ENCODE results near the gene OBSCN.

Gene OBSCN

GRCh38 chr1:228358039-228358763, 150.4 kb downstream of the OBSCN start:
- TF ChIP-seq CTCF (IDR thresholded peaks at IDR 0.05; ENCODE audit: insufficient read depth, low read depth, low read length, missing control alignments) = no peak
- DNase-seq (ENCODE audit: low read depth) = no peak
- no peak overlapping the region for H3K4me3 ChIP-seq (ENCODE audit: low read depth, low read length)

GRCh38 chr1:228358764-228359612, 151.1 kb downstream of the OBSCN start:
- no peak overlapping the region for H3K4me3 ChIP-seq (ENCODE audit: low read depth, low read length)
- no peak for DNase-seq (ENCODE audit: low read depth)
- no peak for TF ChIP-seq CTCF (IDR thresholded peaks at IDR 0.05; ENCODE audit: insufficient read depth, low read depth, low read length, missing control alignments)

- no peak for TF ChIP-seq CTCF (IDR thresholded peaks at IDR 0.05; ENCODE audit: insufficient read depth, low read depth, low read length, missing control alignments)
- H3K4me3 ChIP-seq (ENCODE audit: low read depth, low read length) = no peak overlapping the region
- no peak for DNase-seq (ENCODE audit: low read depth)
Observed at GRCh38 chr1:228359613-228360532, 152.0 kb downstream of the OBSCN start.

GRCh38 chr1:228360533-228361313, 152.9 kb downstream of the OBSCN start:
- TF ChIP-seq CTCF (IDR thresholded peaks at IDR 0.05; ENCODE audit: insufficient read depth, low read depth, low read length, missing control alignments) = no peak
- no peak overlapping the region for H3K4me3 ChIP-seq (ENCODE audit: low read depth, low read length)
- no peak for DNase-seq (ENCODE audit: low read depth)

DNA sequence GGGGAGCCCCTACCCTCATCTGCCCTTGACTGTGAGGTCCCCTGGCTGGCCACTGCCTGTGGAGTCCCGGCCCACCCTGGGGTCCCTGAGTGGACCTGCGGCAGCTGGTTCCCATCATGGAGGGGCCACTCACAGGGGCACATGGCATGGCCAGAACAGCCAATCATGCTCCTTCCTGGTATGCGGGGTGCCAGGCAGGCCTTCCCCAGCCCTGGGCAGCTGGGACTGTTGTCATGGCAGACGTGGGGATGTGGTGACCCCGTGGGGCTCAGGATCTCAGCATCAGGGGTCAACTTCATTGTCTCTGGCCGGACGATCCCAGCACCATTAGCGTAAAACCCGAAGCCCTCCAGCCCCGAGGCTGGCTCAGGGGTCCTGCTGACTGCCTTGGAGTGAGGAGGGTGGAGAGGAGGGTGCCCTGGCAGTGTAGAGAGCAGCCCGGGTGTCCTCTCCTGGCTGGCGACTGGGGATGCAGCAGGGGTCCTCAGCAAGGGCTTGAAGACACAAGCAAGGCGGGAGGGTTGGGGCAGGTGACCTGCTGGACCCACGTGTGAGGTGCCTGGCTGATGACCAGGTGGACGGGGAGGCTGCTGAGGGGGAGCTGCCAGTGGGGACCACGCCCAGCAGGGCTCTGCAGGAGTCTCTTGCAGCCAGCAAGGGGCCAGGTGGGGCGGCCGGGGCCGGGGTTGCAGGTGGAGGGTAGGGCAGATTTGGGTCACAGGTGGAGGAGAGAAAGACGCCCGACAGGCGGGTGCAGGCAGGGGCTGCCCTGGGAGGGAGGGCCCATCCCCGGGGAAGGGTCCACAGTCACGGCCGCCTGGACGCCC, 153.7 kb downstream of the OBSCN start:
- DNase-seq (ENCODE audit: low read depth) = no peak
- TF ChIP-seq CTCF (IDR thresholded peaks at IDR 0.05; ENCODE audit: insufficient read depth, low read depth, low read length, missing control alignments) = no peak
- no peak overlapping the region for H3K4me3 ChIP-seq (ENCODE audit: low read depth, low read length)

All from GM12865 (cell line).